Testis (tissue), 2 donors: Measurements from ENCODE around the gene CELF2.

ENCODE experiments used
- CTCF ChIP-seq, 3 experiments: fragments of 450-650 bp in 2 of 3; fragments of 200-600 bp in 1 of 3; sonication (generic) in 1 of 3; IDR thresholded peaks; one replicate each; pipeline ENCODE4 v1.5.1; 2016 to 2019; ENCODE audit warnings: antibody characterized with exemption in 3 of 3, mild to moderate bottlenecking in 2 of 3, moderate library complexity in 1 of 3
- POLR2A ChIP-seq: fragments of 450-650 bp; IDR thresholded peaks from one replicate; pipeline ENCODE4 v1.6.1; 2017; ENCODE audit warnings: antibody characterized with exemption, mild to moderate bottlenecking, moderate library complexity

GRCh38 chr10:11335167-11335652 is 317.5 kb downstream of the CELF2 start:
- TF ChIP-seq CTCF (IDR thresholded peaks at IDR 0.05) (no peak), POLR2A (no peak)
